ENCODE results near the gene CAST. TPM values are rescaled to one million over a fixed set of nuclear protein-coding genes. Genes with fewer than 3 reads are reported as not detected.

Gene CAST
- total RNA-seq, 1 experiment from 2014 or later: 136 TPM

DNA sequence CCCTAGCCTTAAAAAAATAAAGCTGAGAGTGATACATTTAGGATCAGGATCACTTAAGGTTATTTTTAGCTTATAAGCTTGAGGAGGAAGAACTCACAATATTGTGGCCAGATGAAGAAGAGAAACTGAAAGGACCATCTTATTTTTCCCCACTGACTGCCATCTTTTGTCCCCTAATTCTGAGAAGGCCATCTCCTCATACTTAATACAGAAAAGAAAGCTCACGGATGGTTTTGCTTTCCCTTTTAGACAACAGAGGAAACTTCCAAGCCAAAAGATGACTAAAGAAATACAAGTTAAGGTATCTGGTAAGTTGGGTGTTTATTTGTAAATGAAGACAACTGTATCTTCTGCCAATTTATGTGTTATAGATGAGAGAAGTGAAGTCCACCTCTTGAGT is 109.2 kb downstream of the CAST start:
- peaks cover 97% of the 10 kb centered on the region for H3K36me3 ChIP-seq

DNA sequence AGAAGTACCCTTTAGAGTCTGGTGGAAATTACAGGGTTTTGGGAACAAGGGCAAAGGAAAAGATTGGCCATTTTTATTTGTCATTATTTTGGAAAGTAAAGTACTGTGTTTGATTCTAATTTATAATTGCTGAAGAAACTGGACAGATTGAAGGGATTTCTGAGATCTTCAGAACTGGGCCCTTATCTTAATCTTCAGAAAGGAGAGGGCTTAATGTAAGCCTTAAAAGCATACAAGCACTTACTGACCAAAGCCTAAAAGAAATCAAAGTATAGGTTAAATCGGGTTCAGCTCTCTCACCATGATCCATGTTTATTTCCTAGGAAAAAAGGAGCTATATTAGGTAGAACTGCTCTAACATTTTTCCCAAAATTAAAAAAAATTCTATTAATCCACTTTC is 109.9 kb downstream of the CAST start:
- H3K4me3 ChIP-seq: no peak overlapping the region
- DNase-seq: no peak
- H3K27me3 ChIP-seq: no peaks in the 10 kb centered on the region
- no peaks in the 10 kb centered on the region for H3K9me3 ChIP-seq
- H3K36me3 ChIP-seq: peaks cover 97% of the 10 kb centered on the region

More for the DNA sequence above, 109.2 kb downstream of the CAST start:
- Histone ChIP-seq H3K27me3 (no peaks in the 10 kb centered on the region), H3K4me3 (no peak overlapping the region), H3K9me3 (no peaks in the 10 kb centered on the region)
- DNase-seq: no peak

DNA sequence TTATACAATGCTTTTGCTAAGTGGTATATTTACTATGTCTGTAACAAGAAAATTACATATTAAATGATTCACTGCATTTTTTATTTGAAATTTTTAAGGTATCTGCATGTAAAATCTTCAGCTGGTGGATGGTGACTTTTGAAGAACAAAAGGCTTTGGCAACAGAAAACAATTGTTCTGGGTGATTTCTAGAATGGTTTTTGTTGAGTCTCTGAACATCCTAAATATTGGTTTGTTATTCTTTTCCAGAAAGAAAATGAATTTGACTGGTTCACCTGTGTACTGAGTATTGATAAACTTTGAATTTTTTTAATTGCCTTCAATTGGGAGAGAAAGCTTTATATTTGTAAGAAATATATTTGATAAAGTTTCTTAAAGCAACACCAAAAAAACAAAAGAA is 110.4 kb downstream of the CAST start:
- Histone ChIP-seq H3K27me3 (no peaks in the 10 kb centered on the region), H3K4me3 (no peak overlapping the region), H3K36me3 (peaks cover 93% of the 10 kb centered on the region), H3K9me3 (no peaks in the 10 kb centered on the region)
- DNase-seq: no peak

DNA sequence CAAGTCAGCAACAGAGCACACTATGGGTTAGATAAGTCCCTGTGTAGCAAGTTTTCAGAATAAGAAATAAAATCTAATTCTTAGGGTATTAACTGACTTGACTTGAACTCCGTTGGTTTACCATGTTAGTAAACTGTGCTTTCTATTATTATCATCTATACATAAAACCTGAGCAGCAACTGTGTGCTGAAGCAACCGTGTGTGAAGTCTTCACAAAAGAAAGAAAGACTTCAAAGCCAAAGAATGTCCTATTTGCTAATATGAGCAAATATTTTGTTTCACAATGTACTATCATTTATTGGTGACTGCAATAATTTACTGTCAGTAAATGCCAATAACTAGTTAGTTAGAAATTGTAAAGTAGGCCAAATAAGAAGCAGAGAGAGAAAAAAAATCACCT is 112.9 kb downstream of the CAST start:
- H3K9me3 ChIP-seq: no peaks in the 10 kb centered on the region
- no peak overlapping the region for H3K4me3 ChIP-seq
- H3K27me3 ChIP-seq: no peaks in the 10 kb centered on the region
- DNase-seq: no peak
- H3K36me3 ChIP-seq: peaks cover 90% of the 10 kb centered on the region

DNA sequence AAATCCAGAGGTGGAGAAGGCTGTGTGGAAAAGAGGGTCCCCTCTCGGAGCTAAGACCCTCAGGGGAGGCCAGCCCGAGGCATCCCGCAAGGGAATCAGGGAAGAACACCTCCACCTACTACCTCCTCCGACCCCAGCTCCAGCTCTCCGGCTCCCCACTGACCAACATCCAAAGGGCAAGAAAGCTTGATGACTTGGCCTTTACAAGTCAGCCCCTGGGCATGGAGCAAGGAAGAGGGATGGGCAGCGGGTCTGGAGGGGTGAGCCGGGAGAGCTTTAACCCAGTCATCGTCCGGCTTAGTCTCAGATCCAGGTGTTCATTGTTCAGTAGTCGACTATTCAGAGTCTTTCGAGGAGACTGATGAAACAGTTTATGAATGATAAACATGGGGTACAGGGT is 113.5 kb downstream of the CAST start:
- H3K4me3 ChIP-seq: no peak overlapping the region
- no peaks in the 10 kb centered on the region for H3K9me3 ChIP-seq
- DNase-seq: no peak
- H3K27me3 ChIP-seq: no peaks in the 10 kb centered on the region
- H3K36me3 ChIP-seq: peaks cover 86% of the 10 kb centered on the region

DNA sequence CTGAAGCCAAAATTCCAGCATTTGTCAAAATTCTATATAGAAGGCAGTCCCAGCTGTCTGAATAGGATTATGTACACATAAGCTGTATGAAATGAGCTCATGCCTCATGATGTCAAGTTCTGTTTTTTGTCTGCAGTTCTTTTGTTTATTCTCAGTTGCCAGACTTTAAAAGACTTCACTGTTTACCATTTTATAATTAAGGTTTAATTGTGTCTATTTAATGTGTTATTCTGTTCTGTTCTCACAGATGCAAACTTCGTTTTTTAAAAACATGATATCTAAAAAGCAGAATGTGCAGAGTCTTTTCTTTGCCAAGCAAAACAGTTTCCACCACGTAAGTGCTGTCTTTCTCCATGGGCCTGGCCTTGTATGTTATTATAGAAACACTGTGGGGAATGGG is 114.4 kb downstream of the CAST start:
- peaks cover 77% of the 10 kb centered on the region for H3K36me3 ChIP-seq
- no peak overlapping the region for H3K4me3 ChIP-seq
- no peaks in the 10 kb centered on the region for H3K9me3 ChIP-seq
- H3K27me3 ChIP-seq: no peaks in the 10 kb centered on the region
- DNase-seq: no peak

DNA sequence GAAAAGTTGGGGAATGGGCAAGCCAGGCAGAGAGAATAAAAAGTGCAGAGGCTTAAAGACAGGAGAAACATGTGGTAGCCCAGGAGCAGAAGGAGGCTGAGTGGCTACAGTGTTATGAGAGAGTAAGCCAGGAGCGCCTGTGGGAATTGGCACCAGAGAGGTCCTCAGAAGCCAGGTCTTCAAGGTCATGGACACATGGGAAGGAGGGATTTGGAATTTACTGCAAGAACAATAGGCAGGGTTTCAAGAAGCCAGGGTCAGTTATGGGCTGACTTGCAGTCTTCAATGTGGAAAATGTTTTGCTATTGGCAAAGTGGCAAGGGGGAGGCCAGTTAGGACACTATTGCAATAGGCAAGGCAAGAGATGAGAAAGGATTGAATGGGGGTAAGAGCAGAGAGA is 116.2 kb downstream of the CAST start:
- DNase-seq: peak; percentile 34
- Histone ChIP-seq H3K9me3 (peaks cover 11% of the 10 kb centered on the region), H3K27me3 (no peaks in the 10 kb centered on the region), H3K36me3 (peaks cover 74% of the 10 kb centered on the region), H3K4me3 (no peak overlapping the region)

DNA sequence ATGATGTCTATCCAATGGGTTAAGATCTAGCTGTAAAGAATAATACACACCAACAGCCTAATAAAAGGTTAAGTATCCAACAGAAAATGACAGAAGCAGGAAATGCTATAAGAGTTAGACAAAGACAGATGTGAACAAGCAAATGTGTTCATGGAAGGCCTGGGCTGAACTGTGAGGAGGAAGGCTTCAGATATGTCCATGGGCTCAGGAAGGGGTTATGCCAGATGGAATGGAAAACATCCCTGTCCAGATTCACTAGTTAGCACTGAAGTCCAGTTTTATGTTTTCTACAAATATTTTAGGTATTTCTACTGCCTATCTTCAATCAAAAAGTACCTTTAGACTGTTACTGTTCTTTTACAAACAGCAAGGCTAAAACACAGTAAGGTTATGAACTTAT is 118.5 kb downstream of the CAST start:
- Histone ChIP-seq H3K4me3 (no peak overlapping the region), H3K27me3 (no peaks in the 10 kb centered on the region), H3K36me3 (peaks cover 75% of the 10 kb centered on the region), H3K9me3 (peaks cover 19% of the 10 kb centered on the region)
- no peak for DNase-seq

DNA sequence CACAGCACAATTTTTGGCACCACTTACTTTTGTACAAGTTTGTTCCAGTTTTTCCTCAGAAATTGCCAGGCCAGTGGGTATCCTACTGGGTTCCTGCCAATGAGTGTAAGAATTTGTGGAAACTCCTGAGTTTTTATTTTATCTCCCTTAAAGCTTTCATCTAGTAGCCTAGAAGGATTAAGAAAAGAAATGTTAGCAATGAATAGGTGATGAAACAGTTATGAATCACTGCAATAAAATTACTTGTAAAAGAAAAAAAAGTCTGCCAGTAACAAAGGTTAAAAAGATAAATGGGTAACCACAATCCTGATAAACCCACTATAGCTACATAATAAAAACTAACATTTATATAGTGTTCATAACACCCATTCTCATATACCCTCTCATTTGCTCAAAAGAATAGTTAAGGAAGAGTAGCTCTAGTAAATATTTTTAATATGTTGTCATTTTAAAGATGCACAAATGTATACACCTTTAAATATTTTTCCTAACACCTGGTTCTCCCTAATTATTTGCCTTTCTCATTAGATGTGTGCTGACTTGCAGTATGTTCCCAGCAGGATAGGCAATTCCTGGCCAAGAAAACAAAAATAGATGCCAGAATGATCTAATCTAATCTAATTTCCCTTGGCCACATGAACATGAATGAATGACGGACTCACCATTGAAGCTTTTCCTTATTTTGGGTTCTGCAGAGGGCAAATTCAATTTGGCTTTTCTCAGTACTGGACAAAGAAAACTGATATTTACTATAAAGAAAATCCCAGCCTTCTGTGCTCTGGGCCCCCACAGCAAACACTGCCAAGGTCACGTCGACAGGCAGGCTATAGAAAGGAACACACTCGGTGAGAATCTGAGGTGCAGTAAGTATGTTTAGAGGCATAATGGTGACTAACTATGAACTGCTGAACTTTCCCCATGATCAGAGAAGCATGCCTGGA is 119.1 kb downstream of the CAST start:
- peak; percentile 66 for DNase-seq
- Histone ChIP-seq H3K9me3 (peaks cover 19% of the 10 kb centered on the region), H3K36me3 (peaks cover 68% of the 10 kb centered on the region), H3K4me3 (no peak overlapping the region), H3K27me3 (no peaks in the 10 kb centered on the region)

DNA sequence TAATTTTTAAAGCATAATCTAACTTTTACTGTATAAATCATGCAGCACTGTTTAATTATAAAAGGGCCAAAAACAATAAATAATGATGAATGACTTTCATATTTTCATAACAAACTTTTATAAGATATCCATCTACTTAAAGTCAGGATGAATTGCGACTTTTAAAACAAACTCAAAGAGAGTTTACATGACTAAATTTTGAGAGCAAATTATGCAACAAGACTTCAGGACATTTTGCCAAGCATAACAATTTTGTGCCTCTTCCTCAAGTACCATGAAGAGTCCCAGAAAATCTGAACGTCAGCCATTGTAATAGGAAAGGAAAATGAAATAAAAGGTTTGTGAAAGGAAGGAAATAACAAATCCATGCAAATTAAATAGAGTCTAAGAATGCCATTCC is 121.2 kb downstream of the CAST start:
- Histone ChIP-seq H3K9me3 (peaks cover 19% of the 10 kb centered on the region), H3K27me3 (no peaks in the 10 kb centered on the region), H3K4me3 (no peak overlapping the region), H3K36me3 (peaks cover 54% of the 10 kb centered on the region)
- no peak for DNase-seq

DNA sequence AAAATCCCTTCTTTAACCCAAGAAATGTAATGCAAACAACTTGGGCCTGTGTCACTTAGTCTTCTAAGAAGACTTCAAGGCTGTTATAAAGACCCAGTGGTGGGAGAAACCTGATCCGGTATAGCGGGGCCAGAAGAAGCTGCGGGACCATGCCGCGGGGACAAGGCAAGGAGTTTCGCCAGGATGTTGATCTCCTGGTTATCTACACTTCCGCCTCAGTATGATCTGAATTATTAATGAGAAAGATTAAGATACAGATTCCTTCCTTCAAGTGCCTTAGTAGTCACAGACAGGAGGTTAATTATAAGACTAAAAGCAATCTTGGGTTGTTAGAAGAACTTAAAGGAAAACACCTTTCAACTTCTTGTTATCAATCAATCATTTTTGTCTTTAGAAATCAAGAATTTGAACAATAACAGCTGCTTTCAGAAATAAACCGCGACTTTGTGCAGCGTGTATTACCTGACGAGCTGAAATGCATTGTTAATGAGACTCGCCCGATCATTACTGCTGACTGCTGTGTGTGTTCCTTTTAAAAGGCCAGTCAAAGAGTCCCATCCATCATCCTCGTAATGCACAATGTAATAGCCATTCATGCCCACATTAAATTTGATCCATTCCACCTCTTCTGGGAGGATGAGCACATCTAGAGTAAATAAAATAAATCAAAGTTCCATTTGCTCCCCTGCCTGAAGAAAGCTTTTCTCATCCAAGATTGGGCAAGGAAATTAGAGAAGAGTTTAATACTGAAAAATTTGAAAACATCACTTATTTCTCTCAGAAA is 123.3 kb downstream of the CAST start:
- no peak for DNase-seq
- peaks cover 19% of the 10 kb centered on the region for H3K9me3 ChIP-seq
- H3K4me3 ChIP-seq: no peak overlapping the region
- H3K27me3 ChIP-seq: no peaks in the 10 kb centered on the region
- peaks cover 36% of the 10 kb centered on the region for H3K36me3 ChIP-seq

DNA sequence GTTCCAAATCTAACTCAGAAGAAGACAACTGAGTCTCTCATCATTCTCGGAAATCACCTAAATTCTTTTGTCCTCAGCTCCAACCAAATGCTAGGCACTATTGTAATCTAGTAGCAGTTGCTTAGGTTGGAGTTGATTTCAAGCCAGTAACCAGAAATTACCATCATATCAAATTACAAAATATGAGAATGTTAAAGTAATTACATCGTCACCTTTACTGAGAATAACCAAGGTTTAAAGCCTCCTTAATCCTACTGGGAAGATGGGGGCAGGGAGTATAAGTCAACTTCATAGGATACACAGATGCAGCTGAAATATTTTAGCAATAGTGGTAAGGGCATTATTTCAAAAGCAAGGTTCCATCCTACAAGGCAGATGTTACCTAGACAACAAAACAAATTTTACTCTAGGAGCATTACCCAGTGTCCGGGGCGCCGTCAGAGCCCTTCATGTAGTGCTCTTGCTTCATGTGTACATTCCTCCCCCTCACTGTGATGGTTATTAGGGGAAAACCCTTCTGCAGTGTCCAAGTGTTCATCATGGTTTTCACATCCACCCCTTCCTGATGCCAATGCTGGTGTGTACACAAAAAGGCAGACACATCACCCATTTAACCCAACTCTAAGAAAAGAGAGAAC is 126.1 kb downstream of the CAST start:
- no peak for DNase-seq
- Histone ChIP-seq H3K9me3 (peaks cover 10% of the 10 kb centered on the region), H3K27me3 (no peaks in the 10 kb centered on the region), H3K4me3 (no peak overlapping the region), H3K36me3 (peaks cover 28% of the 10 kb centered on the region)

DNA sequence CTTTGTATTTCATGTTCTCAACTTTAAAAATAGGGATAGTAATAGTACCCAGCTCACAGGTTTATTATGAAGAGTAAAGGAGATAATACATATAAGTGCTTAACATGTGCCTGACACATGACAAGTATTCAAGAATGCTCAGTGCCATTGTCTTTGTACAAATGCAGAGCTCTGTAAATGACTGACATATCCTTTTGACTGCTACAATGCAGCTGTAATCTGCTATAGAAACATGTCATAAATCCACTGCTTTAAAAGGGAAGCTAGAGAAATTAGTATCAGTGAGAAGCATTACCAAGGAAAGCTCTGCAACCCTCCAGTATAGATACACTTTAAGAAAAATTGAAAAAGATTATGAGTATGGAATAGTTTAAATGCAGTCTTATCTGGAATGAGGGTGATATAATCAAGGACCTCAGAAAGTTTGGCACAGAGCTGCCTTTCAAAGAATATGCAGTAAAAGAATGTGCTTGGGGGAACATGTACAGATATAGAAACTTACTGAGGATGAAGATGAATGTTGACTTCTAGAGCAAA is 127.7 kb downstream of the CAST start:
- Histone ChIP-seq H3K4me3 (no peak overlapping the region), H3K27me3 (no peaks in the 10 kb centered on the region), H3K36me3 (peaks cover 12% of the 10 kb centered on the region), H3K9me3 (no peaks in the 10 kb centered on the region)
- no peak for DNase-seq

DNA sequence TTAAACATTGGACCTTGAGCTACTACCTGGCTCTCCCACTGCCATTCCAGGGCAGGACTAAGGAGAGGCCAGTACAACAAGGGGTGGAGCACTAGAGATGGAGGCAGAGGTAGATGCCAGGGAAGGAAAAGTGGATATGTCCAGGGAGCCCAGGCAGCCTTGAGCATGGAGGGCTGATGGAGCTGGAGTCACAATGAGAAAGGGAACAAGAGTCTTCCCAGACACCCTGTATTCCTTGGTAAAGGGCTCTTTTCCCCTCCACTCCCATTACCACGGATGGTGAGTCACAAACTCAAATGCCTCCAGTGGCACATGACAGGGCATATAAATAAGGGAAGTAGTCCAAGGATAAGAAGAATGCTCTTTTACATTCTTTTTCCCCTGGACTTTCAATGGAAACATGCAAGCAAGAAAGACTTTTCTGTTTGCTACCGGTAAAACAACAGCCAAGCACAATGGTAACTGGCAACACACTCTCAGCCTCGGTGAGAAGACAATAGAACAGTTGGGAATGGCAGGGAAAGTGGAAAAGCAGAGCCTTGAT is 128.9 kb downstream of the CAST start:
- Histone ChIP-seq H3K27me3 (no peaks in the 10 kb centered on the region), H3K4me3 (no peak overlapping the region), H3K9me3 (no peaks in the 10 kb centered on the region), H3K36me3 (peaks cover 9% of the 10 kb centered on the region)
- peak; percentile 37 for DNase-seq

DNA sequence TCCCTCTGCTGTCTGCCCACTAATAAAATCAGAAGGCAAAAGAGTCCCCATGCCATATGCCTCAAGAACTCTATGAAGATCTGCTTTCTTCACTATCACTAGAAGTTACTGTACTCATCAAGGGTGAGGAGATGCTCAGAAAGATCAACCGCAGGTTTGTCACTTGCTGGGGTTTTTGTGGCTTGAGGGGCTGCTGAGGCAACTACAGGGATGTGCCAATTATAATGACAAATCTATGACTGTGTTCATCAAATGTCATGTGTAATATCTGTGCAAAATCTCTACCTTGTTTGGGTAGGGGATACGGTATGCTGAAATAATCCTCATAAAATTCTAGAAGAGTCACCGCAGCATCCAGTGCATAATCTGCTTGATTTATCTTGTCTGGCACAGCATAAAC is 132.6 kb downstream of the CAST start:
- peaks cover 15% of the 10 kb centered on the region for H3K36me3 ChIP-seq

DNA sequence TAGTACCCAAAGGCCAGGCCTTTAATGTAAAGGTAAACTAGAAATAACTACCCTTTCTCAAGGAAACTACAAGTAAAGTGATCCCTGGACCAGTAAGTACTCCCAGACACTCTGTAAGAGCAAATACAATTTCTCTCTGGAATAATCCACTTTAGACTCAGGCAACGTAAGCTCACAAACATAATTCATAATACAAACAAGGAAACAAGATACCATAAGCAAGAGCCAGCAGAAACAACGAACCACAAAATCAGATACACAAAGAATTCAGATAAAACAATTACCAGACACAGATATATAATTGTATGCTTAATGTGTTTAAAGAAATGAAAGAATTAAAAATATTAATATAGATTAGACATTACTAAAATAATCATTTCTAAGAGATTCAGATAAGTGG is 133.4 kb downstream of the CAST start:
- Histone ChIP-seq H3K36me3 (peaks cover 19% of the 10 kb centered on the region), H3K4me3 (no peak overlapping the region), H3K27me3 (no peaks in the 10 kb centered on the region), H3K9me3 (no peaks in the 10 kb centered on the region)
- DNase-seq: no peak

More for the DNA sequence above, 132.6 kb downstream of the CAST start:
- no peaks in the 10 kb centered on the region for H3K9me3 ChIP-seq
- H3K27me3 ChIP-seq: no peaks in the 10 kb centered on the region
- H3K4me3 ChIP-seq: no peak overlapping the region
- no peak for DNase-seq

DNA sequence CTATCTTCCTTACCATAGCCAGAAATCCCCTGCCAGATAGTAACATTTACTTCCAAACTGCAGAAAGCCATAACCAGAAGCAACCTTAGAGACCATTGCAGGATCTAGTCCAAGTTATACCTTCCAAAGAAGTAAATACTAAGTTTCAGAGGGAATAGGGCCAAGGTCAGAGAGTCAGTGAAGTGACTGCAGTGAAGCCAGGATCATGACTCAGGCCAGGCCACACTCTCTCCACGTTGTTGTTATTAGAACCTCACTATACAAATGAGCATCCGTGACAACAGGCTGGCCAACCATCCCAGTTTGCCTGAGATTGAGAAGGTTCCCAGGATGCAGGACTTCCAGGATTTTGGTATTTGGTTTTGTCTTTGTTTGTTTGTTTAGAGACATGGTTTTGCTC is 134.3 kb downstream of the CAST start:
- H3K9me3 ChIP-seq: no peaks in the 10 kb centered on the region
- no peaks in the 10 kb centered on the region for H3K27me3 ChIP-seq
- H3K4me3 ChIP-seq: no peak overlapping the region
- H3K36me3 ChIP-seq: peaks cover 22% of the 10 kb centered on the region
- DNase-seq: no peak

Data from MG63 (cell line).